Smooth muscle cell (in vitro differentiated cells): ENCODE results near the gene AFDN. TPM values are rescaled to one million over a fixed set of nuclear protein-coding genes. Genes with fewer than 3 reads are reported as not detected.

ENCODE experiments used
- DNase-seq: peaks from one replicate; lab custom pipeline; 2025; ENCODE audit not compliant: unreplicated experiment; lab: John Stamatoyannopoulos, UW
- H2AFZ ChIP-seq: fragments of 200-600 bp; sonication (generic); 2 replicates; pipeline ENCODE4 v1.6.0; 2016; ENCODE audit warnings: antibody characterized with exemption, low read depth, mild to moderate bottlenecking
- H3F3A ChIP-seq: fragments of 200-600 bp; sonication (generic); 2 replicates; pipeline ENCODE4 v1.6.0; 2017; ENCODE audit warnings: antibody characterized with exemption, low read depth
- H3K27ac ChIP-seq: fragments of 200-600 bp; sonication (generic); 2 replicates; pipeline ENCODE4 v1.5.1; 2016; ENCODE audit warnings: low read depth, mild to moderate bottlenecking
- H3K27me3 ChIP-seq: fragments of 200-600 bp; sonication (generic); 2 replicates; pipeline ENCODE4 v1.6.1; 2016; ENCODE audit warnings: low read depth, mild to moderate bottlenecking
- H3K36me3 ChIP-seq: fragments of 200-600 bp; sonication (generic); 2 replicates; pipeline ENCODE4 v1.5.1; 2016; ENCODE audit warnings: low read depth
- H3K4me1 ChIP-seq: fragments of 200-600 bp; sonication (generic); 2 replicates; pipeline ENCODE4 v1.5.1; 2016; ENCODE audit warnings: low read depth
- H3K4me2 ChIP-seq: fragments of 200-600 bp; sonication (generic); 2 replicates; pipeline ENCODE4 v1.6.0; 2016; ENCODE audit warnings: mild to moderate bottlenecking
- H3K4me3 ChIP-seq: fragments of 200-600 bp; sonication (generic); 2 replicates; pipeline ENCODE4 v1.5.1; 2016; ENCODE audit warnings: mild to moderate bottlenecking
- H3K79me2 ChIP-seq: fragments of 200-600 bp; sonication (generic); 2 replicates; pipeline ENCODE4 v1.6.0; 2016; ENCODE audit warnings: low read depth, mild to moderate bottlenecking
- H3K9ac ChIP-seq: fragments of 200-600 bp; sonication (generic); 2 replicates; pipeline ENCODE4 v1.6.0; 2016; ENCODE audit warnings: low read depth
- H3K9me3 ChIP-seq: fragments of 200-600 bp; sonication (generic); replicated peaks from 2 replicates; pipeline ENCODE4 v1.5.1; 2016; ENCODE audit warnings: low read depth
- H4K20me1 ChIP-seq: fragments of 200-600 bp; sonication (generic); 2 replicates; pipeline ENCODE4 v1.6.0; 2016; ENCODE audit warnings: low read depth
- WGBS: methylation state at CpG from one replicate; pipeline ENCODE4 v1.1.7; 2016; ENCODE audit warnings: low lambda C conversion rate; 5-methylcytosine and 5-hydroxymethylcytosine counted together
- polyA plus RNA-seq: library from polyadenylated mRNA; unstranded; fragments of >200 nt; fragmentation: Nextera tagmentation; extraction: Ambion mirVana; gene quantifications from 2 replicates; pipeline ENCODE4 v1.2.1, GENCODE V29; 2016
- total RNA-seq: library from RNA; depleted of rRNA; stranded (reverse); fragments of >200 nt; gene quantifications from 2 replicates; pipeline ENCODE4 v1.2.3, GENCODE V29; 2014
- TF ChIP-seq, protein P1 (sequence below): fragments of 200-600 bp; sonication (generic); IDR thresholded peaks from 2 replicates; pipeline ENCODE4 v1.5.1; 2017; ENCODE audit warnings: borderline replicate concordance, mild to moderate bottlenecking, antibody characterized with exemption; ENCODE audit not compliant: insufficient read depth, poor library complexity, severe bottlenecking

AFDN gene
- total and polyA plus RNA-seq, 2 experiments from 2014 or later, result 52.3 to 98.8 TPM

- no peak overlapping the region for H3K9ac ChIP-seq
Observed at GRCh38 chr6:167815296-167815980, 11.3 kb upstream of the AFDN start.

DNA sequence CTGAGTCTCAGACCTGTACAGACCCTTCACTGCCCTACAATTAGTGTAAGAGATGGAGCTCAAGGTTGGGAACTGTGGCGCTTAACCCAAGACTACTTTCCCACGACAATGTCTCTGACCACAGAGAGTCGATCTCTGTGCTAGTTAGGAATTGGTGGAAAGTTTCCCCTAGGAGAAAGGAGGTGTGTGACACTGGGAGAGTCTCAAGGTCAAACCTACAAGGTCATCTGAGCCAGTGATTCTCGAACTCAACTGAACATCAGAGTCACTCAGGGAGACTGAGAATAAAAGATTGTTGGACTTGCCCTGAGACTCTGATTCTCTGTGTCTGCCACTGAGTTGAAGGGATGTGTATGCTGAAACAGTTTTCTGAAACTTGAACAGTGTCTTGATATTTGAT, 9.7 kb upstream of the AFDN start:
- H2AFZ ChIP-seq, result no peak overlapping the region
- WGBS, result 95% methylated on average over 4 of the region's 4 CpGs
- H3K9ac ChIP-seq, result no peak overlapping the region
- H3K79me2 ChIP-seq, result no peaks in the 10 kb centered on the region
- TF ChIP-seq, protein P1, sequence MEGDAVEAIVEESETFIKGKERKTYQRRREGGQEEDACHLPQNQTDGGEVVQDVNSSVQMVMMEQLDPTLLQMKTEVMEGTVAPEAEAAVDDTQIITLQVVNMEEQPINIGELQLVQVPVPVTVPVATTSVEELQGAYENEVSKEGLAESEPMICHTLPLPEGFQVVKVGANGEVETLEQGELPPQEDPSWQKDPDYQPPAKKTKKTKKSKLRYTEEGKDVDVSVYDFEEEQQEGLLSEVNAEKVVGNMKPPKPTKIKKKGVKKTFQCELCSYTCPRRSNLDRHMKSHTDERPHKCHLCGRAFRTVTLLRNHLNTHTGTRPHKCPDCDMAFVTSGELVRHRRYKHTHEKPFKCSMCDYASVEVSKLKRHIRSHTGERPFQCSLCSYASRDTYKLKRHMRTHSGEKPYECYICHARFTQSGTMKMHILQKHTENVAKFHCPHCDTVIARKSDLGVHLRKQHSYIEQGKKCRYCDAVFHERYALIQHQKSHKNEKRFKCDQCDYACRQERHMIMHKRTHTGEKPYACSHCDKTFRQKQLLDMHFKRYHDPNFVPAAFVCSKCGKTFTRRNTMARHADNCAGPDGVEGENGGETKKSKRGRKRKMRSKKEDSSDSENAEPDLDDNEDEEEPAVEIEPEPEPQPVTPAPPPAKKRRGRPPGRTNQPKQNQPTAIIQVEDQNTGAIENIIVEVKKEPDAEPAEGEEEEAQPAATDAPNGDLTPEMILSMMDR, result no peak
- H3K27ac ChIP-seq, result no peak overlapping the region
- no peak for DNase-seq
- H3K36me3 ChIP-seq, result no peaks in the 10 kb centered on the region
- H4K20me1 ChIP-seq, result no peaks in the 10 kb centered on the region
- H3K9me3 ChIP-seq, result no peaks in the 10 kb centered on the region
- H3K4me2 ChIP-seq, result no peak overlapping the region
- H3K4me3 ChIP-seq, result no peak overlapping the region
- H3K4me1 ChIP-seq, result peaks cover 5% of the 10 kb centered on the region
- no peaks in the 10 kb centered on the region for H3K27me3 ChIP-seq
- no peaks in the 10 kb centered on the region for H3F3A ChIP-seq

More at GRCh38 chr6:167815296-167815980, 11.3 kb upstream of the AFDN start:
- Histone ChIP-seq H3K79me2 (no peaks in the 10 kb centered on the region), H4K20me1 (no peaks in the 10 kb centered on the region), H3K9me3 (no peaks in the 10 kb centered on the region), H3K27ac (no peak overlapping the region), H3K36me3 (no peaks in the 10 kb centered on the region), H2AFZ (no peak overlapping the region), H3K4me1 (peaks cover 5% of the 10 kb centered on the region), H3K4me3 (no peak overlapping the region), H3F3A (no peaks in the 10 kb centered on the region), H3K4me2 (no peak overlapping the region), H3K27me3 (no peaks in the 10 kb centered on the region)
- WGBS, result 92% methylated on average over 25 of the region's 25 CpGs
- DNase-seq, result no peak
- TF ChIP-seq, protein P1, result no peak

- Histone ChIP-seq H3K27ac (no peak overlapping the region), H2AFZ (no peak overlapping the region), H3K79me2 (no peaks in the 10 kb centered on the region), H4K20me1 (no peaks in the 10 kb centered on the region), H3K4me1 (peaks cover 5% of the 10 kb centered on the region), H3K9ac (no peak overlapping the region), H3K4me3 (no peak overlapping the region), H3K9me3 (no peaks in the 10 kb centered on the region), H3K27me3 (no peaks in the 10 kb centered on the region), H3K4me2 (no peak overlapping the region), H3F3A (no peaks in the 10 kb centered on the region), H3K36me3 (no peaks in the 10 kb centered on the region)
- 54% methylated on average over 1 of the region's 1 CpG for WGBS
- TF ChIP-seq, protein P1, result no peak
- DNase-seq, result no peak
Observed at GRCh38 chr6:167817729-167818128, 9.0 kb upstream of the AFDN start.

DNA sequence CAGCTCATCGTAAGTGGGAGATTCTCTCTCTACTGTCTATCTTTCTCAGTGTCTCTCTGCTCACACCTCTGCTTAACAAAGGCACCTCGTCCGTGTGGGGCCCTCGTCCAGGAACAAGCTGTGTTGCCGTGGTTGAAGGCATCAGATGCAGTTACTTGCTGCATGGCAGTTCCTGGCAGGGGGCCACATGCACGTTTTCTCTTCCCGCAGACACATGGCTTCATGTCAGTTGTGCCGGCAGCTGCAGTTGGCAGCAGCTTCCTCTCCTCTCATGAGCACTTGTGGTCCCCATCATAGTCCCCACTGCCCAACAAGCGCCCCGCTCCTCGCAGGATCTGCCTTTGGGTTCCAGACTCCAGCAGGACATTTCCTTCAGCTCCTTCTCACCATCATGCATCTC, 7.1 kb upstream of the AFDN start:
- H3K4me2 ChIP-seq, result no peak overlapping the region
- no peaks in the 10 kb centered on the region for H3K27me3 ChIP-seq
- no peaks in the 10 kb centered on the region for H3K36me3 ChIP-seq
- no peak overlapping the region for H3K27ac ChIP-seq
- H3K79me2 ChIP-seq, result no peaks in the 10 kb centered on the region
- no peak for DNase-seq
- peaks cover 5% of the 10 kb centered on the region for H3K4me1 ChIP-seq
- no peaks in the 10 kb centered on the region for H3K9me3 ChIP-seq
- H3K9ac ChIP-seq, result no peak overlapping the region
- TF ChIP-seq, protein P1, result no peak
- 79% methylated on average over 11 of the region's 11 CpGs for WGBS
- H2AFZ ChIP-seq, result no peak overlapping the region
- H3F3A ChIP-seq, result peaks cover under 1% of the 10 kb centered on the region
- no peaks in the 10 kb centered on the region for H4K20me1 ChIP-seq
- no peak overlapping the region for H3K4me3 ChIP-seq
